Stomach (tissue), 9 donors: ENCODE results near the gene CCIN. TPM values are rescaled to one million over a fixed set of nuclear protein-coding genes. Genes with fewer than 3 reads are reported as not detected.

Experiments used
- DNase-seq, 2 donors: peaks; one replicate each; pipeline versions ENCODE4 v3.0.0 to v3.0.0-alpha.2; 2013 to 2019
- H3K27ac ChIP-seq, 5 donors: fragments of 200-600 bp in 4 of 5; sonication (generic) in 4 of 5; one replicate each; pipeline ENCODE4 v1.5.1; 2013 to 2019; ENCODE audit warnings: mild to moderate bottlenecking in 1 of 5, moderate library complexity in 1 of 5
- H3K27me3 ChIP-seq, 3 donors: fragments of 200-600 bp; sonication (generic); one replicate each; pipeline ENCODE4 v1.5.1; 2017 to 2019; ENCODE audit warnings: mixed run types in 1 of 3
- H3K36me3 ChIP-seq, 4 donors: fragments of 200-600 bp; sonication (generic); 1 replicate in 3 of 4; 2 replicates in 1 of 4; pipeline ENCODE4 v1.5.1; 2016 to 2019
- H3K4me1 ChIP-seq, 4 donors: fragments of 200-600 bp; sonication (generic); one replicate each; pipeline ENCODE4 v1.5.1; 2016 to 2019
- H3K4me3 ChIP-seq, 4 donors: fragments of 200-600 bp; sonication (generic) in 3 of 4; one replicate each; pipeline ENCODE4 v1.5.1; 2016 to 2019; ENCODE audit warnings: mild to moderate bottlenecking in 1 of 4
- H3K9me3 ChIP-seq, 4 donors: fragments of 200-600 bp; sonication (generic); one replicate each; pipeline ENCODE4 v1.5.1; 2016 to 2019
- EP300 ChIP-seq: sonication (generic); formaldehyde crosslinking; IDR thresholded peaks from one replicate; pipeline ENCODE4 v1.6.1; 2017; ENCODE audit warnings: antibody characterized with exemption
- POLR2A ChIP-seq, 4 donors: fragments of 450-650 bp; IDR thresholded peaks; one replicate each; pipeline ENCODE4 v1.6.1; 2016; ENCODE audit warnings: antibody characterized with exemption in 4 of 4, control low read depth in 2 of 4, mild to moderate bottlenecking in 1 of 4, moderate library complexity in 1 of 4
- POLR2AphosphoS5 ChIP-seq, 3 donors: sonication (generic); formaldehyde crosslinking; IDR thresholded peaks; one replicate each; pipeline ENCODE4 v1.6.1; 2016; ENCODE audit warnings: antibody characterized with exemption in 3 of 3
- WGBS, 5 donors: extraction: QIAGEN DNeasy Blood & Tissue Kit in 3 of 5; methylation state at CpG; one replicate each; pipeline versions ENCODE4 v1.1.5 to v1.1.7; 2013 to 2018; 5-methylcytosine and 5-hydroxymethylcytosine counted together
- intact Hi-C: fragments of 100-400 bp; cut with DNase I; formaldehyde crosslinking; loops from one replicate; pipeline ENCODE4 v1.15.1; 2023; ENCODE audit warnings: low total_unique reads
- polyA plus RNA-seq, 3 donors: library from polyadenylated mRNA; stranded (reverse); fragments of 200-250 nt; gene quantifications; one replicate each; pipeline ENCODE4 v1.2.3, GENCODE V29; 2013
- total RNA-seq, 5 donors: library from RNA; depleted of rRNA; stranded (reverse); fragments of >200 nt; gene quantifications; one replicate each; pipeline versions ENCODE4 v1.1.0 to v1.2.3, GENCODE V29; 2014 to 2016
- TF ChIP-seq, protein P1 (sequence below), 7 experiments: fragments of 450-650 bp in 4 of 7; fragments of 200-600 bp in 3 of 7; sonication (generic) in 3 of 7; IDR thresholded peaks; one replicate each; pipeline ENCODE4 v1.5.1; 2016 to 2019; ENCODE audit warnings: antibody characterized with exemption in 7 of 7, control low read depth in 2 of 7, mild to moderate bottlenecking in 1 of 7
- donor health status: healthy with polysubstance abuse.
- donor health status: Bipolar disorder and iron deficiency.
- donor health status: healthy.

CCIN gene
- total and polyA plus RNA-seq, 8 donors: 0.08 to 1.3 (median 0.45) TPM; not detected in 3

DNA sequence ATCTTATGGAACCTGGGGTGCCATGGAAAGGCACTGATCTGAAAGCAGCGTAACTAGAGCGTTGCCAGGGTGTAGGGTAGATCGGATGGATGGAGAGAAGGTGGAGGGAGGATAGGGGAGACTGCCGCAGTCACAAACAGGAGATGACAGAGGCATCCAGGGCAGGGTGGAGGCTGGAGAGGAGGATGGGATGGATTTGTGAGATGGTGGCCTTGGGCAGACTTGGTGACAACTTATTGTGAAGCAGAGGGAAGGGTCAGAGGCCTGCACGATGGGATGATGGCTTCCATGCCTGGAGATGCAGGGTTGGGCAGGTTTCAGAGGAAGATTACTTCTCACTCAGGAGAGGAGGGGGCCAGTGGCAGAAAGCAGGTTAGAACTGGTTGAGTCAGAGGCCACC, 30.3 kb upstream of the CCIN start:
- intact Hi-C loops: no loop called here
- no peaks in the 10 kb centered on the region for H3K9me3 ChIP-seq
- 84 to 97% (median 93%) methylated on average over 5 of the region's 5 CpGs for WGBS, 5 donors
- H3K4me1 ChIP-seq: peaks cover 48 to 83% (median 77%) of the 10 kb centered on the region in 4 donors
- peak in 1 of 2 donors; percentile 36 for DNase-seq
- peak overlapping the region in 3 of 5 donors; percentile 7 to 90 (median 59) for H3K27ac ChIP-seq
- peaks cover 0 to 6% (median 4%) of the 10 kb centered on the region in 3 donors for H3K27me3 ChIP-seq
- H3K36me3 ChIP-seq: no peaks in the 10 kb centered on the region
- H3K4me3 ChIP-seq: no peak overlapping the region
- TF ChIP-seq EP300: no peak
- no peak for TF ChIP-seq POLR2AphosphoS5 (IDR thresholded peaks at IDR 0.05)
- TF ChIP-seq, protein P1, sequence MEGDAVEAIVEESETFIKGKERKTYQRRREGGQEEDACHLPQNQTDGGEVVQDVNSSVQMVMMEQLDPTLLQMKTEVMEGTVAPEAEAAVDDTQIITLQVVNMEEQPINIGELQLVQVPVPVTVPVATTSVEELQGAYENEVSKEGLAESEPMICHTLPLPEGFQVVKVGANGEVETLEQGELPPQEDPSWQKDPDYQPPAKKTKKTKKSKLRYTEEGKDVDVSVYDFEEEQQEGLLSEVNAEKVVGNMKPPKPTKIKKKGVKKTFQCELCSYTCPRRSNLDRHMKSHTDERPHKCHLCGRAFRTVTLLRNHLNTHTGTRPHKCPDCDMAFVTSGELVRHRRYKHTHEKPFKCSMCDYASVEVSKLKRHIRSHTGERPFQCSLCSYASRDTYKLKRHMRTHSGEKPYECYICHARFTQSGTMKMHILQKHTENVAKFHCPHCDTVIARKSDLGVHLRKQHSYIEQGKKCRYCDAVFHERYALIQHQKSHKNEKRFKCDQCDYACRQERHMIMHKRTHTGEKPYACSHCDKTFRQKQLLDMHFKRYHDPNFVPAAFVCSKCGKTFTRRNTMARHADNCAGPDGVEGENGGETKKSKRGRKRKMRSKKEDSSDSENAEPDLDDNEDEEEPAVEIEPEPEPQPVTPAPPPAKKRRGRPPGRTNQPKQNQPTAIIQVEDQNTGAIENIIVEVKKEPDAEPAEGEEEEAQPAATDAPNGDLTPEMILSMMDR (IDR thresholded peaks at IDR 0.05): no peak
- TF ChIP-seq POLR2A (IDR thresholded peaks at IDR 0.05): no peak

DNA sequence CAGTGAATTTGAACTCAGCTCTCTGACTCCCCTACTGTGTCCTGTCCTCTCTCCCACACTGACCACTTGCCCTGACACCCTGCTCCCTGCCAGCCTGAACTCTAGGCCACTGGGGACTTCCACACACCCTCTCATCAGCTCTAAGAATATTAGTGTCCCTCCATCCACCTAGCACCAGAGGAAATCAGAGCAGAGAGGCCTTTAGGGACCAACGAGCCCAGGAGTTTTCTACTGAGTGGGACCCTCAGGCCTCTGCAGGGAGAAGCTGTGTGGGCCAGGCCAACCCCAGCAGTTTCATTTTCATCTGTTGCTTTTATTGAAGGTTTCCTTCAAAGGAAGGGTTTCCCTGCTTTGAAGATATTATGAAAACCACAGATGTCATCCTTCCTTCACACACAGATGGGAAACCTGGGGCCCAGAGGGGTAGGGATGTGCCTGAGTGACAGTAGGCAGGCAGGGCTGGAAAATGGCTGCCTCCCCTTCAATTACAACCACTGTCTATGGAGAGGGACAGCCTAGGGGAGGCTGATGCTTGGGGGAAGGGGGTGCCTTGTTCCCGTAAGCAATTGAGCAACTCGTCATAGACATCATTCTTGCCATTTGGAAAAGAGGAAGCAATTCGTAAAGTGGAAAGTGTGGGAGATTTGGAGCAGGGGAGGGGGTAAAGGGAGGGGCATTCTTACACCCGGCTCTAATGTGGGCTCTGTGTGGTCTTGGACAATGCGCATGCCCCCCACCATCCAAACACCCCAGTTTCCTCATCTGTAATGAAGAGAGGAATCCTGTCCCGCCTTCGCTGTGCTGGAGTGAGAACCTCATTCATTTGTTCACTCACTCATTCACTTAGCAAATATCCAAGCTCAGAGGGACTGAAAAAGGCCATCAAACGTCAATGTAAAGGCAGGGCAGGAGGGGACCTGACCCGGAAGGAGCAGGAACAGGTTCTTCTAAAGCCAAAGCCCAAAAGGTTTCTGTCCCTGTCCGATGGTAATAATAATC, 28.8 kb upstream of the CCIN start:
- DNase-seq: peak in 1 of 2 donors; percentile 37
- H3K4me1 ChIP-seq: peaks cover 48 to 98% (median 88%) of the 10 kb centered on the region in 4 donors
- TF ChIP-seq EP300 (no peak), POLR2A (IDR thresholded peaks at IDR 0.05) (no peak), POLR2AphosphoS5 (IDR thresholded peaks at IDR 0.05) (no peak)
- TF ChIP-seq, protein P1 (IDR thresholded peaks at IDR 0.05): no peak
- peak overlapping the region in 4 of 5 donors; percentile 39 to 90 (median 72) for H3K27ac ChIP-seq
- 76 to 86% (median 81%) methylated on average over 11 of the region's 11 CpGs for WGBS, 5 donors
- no peaks in the 10 kb centered on the region for H3K9me3 ChIP-seq
- no peak overlapping the region for H3K4me3 ChIP-seq
- intact Hi-C loops: no loop called here
- peaks cover 0 to 6% (median 4%) of the 10 kb centered on the region in 3 donors for H3K27me3 ChIP-seq
- no peaks in the 10 kb centered on the region for H3K36me3 ChIP-seq

DNA sequence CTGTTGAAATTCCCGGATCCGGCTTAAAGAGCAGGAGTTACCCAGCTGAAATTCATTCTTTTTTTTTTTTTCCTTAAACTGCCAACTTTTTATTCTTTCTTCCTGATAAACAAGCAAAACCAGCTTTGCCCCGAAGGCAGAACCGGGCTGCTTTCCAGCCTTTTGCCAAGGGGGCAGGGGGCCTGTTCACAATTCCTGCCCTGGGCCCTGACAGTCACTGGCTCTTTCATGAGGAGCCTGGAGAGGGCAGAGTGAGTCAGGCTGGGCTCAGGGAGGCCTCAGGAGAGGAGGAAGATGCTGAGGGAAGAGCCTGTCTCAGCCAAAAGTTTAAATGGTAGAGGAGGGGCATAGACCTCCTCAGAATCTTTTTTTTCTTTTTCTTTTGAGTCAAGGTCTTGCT, 27.9 kb upstream of the CCIN start:
- DNase-seq: peak in 1 of 2 donors; percentile 65
- H3K27me3 ChIP-seq: peaks cover 0 to 4% (median 0%) of the 10 kb centered on the region in 3 donors
- H3K4me3 ChIP-seq: no peak overlapping the region
- 39 to 53% (median 51%) methylated on average over 4 of the region's 4 CpGs for WGBS, 5 donors
- H3K27ac ChIP-seq: peak overlapping the region in 4 of 5 donors; percentile 59 to 90 (median 81)
- TF ChIP-seq, protein P1 (IDR thresholded peaks at IDR 0.05): no peak
- TF ChIP-seq POLR2AphosphoS5 (IDR thresholded peaks at IDR 0.05) (no peak), POLR2A (IDR thresholded peaks at IDR 0.05) (no peak), EP300 (no peak)
- H3K9me3 ChIP-seq: peaks cover 0 to 5% (median 2%) of the 10 kb centered on the region in 4 donors
- peaks cover 0 to 6% (median 0%) of the 10 kb centered on the region in 4 donors for H3K36me3 ChIP-seq
- H3K4me1 ChIP-seq: peaks cover 40 to 97% (median 80%) of the 10 kb centered on the region in 4 donors
- intact Hi-C loops: no loop called here

DNA sequence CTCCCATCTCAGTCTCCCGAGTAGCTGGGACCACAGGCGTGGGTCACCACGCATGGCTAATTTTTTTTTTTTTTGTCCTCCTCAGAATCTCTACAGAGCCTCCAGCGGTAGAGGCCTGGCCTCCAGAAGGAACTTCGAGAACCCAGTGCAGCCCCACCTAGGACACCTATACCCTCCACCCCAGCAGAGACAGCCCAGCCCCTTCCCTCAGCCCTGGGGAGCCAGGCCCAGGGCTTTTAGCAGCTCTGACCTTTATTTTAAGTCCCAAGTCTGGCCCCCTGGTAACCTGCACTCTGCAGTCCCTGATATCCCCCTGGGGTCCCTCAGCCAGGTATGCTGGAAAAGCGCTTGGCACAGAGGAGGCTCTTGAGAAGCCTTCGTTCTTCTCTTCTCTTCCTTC, 27.4 kb upstream of the CCIN start:
- Histone ChIP-seq H3K27ac (peak overlapping the region; percentile 33 to 91 (median 86)), H3K4me1 (peaks cover 39 to 98% (median 78%) of the 10 kb centered on the region in 4 donors), H3K36me3 (peaks cover 0 to 7% (median 0%) of the 10 kb centered on the region in 4 donors), H3K9me3 (peaks cover 0 to 5% (median 2%) of the 10 kb centered on the region in 4 donors), H3K27me3 (peaks cover 0 to 4% (median 0%) of the 10 kb centered on the region in 3 donors), H3K4me3 (no peak overlapping the region)
- TF ChIP-seq POLR2AphosphoS5 (IDR thresholded peaks at IDR 0.05) (no peak), POLR2A (IDR thresholded peaks at IDR 0.05) (no peak)
- intact Hi-C loops: no loop called here
- 90 to 96% (median 92%) methylated on average over 7 of the region's 7 CpGs for WGBS, 5 donors
- DNase-seq: no peak
